Measurements from ENCODE around the gene RPS5. TPM values are rescaled to one million over a fixed set of nuclear protein-coding genes. Genes with fewer than 3 reads are reported as not detected.

Gene RPS5
- total and polyA plus RNA-seq, 10 donors = 712 to 2,466 (median 1,177) TPM

DNA sequence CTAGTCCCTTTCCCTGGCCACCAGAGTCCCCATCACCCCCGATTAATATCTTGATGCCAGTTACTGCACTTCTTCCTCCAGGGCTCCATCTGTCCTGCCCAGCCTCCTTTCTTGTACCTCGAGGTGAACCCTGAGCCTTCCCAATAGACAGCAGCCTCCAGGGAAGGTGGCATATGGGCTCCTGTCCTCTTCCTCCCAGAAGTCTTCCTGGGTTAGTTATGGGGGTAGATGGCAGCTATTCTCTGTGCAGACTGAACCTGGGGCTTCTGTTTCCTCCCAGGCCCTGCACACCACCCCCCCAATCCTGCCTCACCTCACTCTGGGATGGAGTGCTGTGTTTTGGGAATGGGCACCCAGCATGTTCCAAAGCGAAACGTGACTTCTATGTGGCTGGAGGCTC is 11.0 kb downstream of the RPS5 start:
- 79 to 88% (median 85%) methylated on average over 4 of the region's 4 CpGs for WGBS, 5 donors
- TF ChIP-seq, protein P1, sequence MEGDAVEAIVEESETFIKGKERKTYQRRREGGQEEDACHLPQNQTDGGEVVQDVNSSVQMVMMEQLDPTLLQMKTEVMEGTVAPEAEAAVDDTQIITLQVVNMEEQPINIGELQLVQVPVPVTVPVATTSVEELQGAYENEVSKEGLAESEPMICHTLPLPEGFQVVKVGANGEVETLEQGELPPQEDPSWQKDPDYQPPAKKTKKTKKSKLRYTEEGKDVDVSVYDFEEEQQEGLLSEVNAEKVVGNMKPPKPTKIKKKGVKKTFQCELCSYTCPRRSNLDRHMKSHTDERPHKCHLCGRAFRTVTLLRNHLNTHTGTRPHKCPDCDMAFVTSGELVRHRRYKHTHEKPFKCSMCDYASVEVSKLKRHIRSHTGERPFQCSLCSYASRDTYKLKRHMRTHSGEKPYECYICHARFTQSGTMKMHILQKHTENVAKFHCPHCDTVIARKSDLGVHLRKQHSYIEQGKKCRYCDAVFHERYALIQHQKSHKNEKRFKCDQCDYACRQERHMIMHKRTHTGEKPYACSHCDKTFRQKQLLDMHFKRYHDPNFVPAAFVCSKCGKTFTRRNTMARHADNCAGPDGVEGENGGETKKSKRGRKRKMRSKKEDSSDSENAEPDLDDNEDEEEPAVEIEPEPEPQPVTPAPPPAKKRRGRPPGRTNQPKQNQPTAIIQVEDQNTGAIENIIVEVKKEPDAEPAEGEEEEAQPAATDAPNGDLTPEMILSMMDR (IDR thresholded peaks at IDR 0.05 in 8 of 11, conservative IDR thresholded peaks at IDR 0.05 in 3 of 11) = no peak
- TF ChIP-seq POLR2AphosphoS5 (IDR thresholded peaks at IDR 0.05) = no peak
- no peak for TF ChIP-seq POLR2A (IDR thresholded peaks at IDR 0.05)
- Histone ChIP-seq H3K4me3 (no peak overlapping the region), H3K36me3 (peaks cover 3 to 25% (median 22%) of the 10 kb centered on the region in 6 donors), H3K27me3 (replicated peaks in 1 of 7) (peaks cover 0 to 39% (median 18%) of the 10 kb centered on the region in 7 donors), H3K4me1 (peaks cover 7 to 41% (median 29%) of the 10 kb centered on the region in 6 donors), H3K27ac (no peak overlapping the region), H3K9me3 (no peaks in the 10 kb centered on the region)
- DNase-seq = no peak
- intact Hi-C loops (cut with DNase I; ENCODE audit: low total_unique reads) = no loop called here

- 93 to 98% (median 95%) methylated on average over 5 to 6 of the region's 6 CpGs for WGBS, 5 donors
- H3K36me3 ChIP-seq = peaks cover 0 to 20% (median 18%) of the 10 kb centered on the region in 6 donors
- peaks cover 7 to 41% (median 29%) of the 10 kb centered on the region in 6 donors for H3K4me1 ChIP-seq
- no peaks in the 10 kb centered on the region for H3K9me3 ChIP-seq
- TF ChIP-seq POLR2AphosphoS5 (IDR thresholded peaks at IDR 0.05) (no peak), POLR2A (IDR thresholded peaks at IDR 0.05) (no peak)
- TF ChIP-seq, protein P1 (IDR thresholded peaks at IDR 0.05 in 8 of 11, conservative IDR thresholded peaks at IDR 0.05 in 3 of 11) = no peak
- DNase-seq = no peak
- intact Hi-C loops (cut with DNase I; ENCODE audit: low total_unique reads) = no loop called here
- peaks cover 0 to 39% (median 18%) of the 10 kb centered on the region in 7 donors for H3K27me3 ChIP-seq (replicated peaks in 1 of 7)
- H3K27ac ChIP-seq = no peak overlapping the region
- H3K4me3 ChIP-seq = no peak overlapping the region
These were observed 11.5 kb downstream of the RPS5 start for GRCh38 chr19:58398545-58398944.

DNA sequence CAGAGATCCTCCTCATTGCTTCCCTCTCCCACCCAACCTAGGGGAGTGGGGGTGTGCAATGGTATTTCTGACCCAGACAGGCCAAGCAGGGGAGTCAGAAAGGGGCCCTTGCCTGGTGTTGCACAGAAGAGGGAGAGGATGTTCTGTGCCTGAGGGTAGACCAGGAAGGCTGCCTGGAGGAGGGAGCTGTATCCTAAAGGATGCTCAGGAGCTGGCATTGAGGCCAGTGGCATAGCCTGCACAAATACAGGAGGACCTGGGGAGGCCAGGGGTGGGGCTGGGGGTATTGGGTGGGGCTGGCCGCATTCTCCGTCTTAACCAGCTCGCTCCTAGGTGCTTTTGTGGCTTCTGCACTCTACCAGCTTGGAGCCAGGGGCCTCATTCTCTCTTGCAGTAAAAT is 12.8 kb downstream of the RPS5 start:
- H3K4me3 ChIP-seq = no peak overlapping the region
- no peaks in the 10 kb centered on the region for H3K9me3 ChIP-seq
- H3K36me3 ChIP-seq = peaks cover 0 to 7% (median 4%) of the 10 kb centered on the region in 6 donors
- peaks cover 0 to 39% (median 18%) of the 10 kb centered on the region in 7 donors for H3K27me3 ChIP-seq (replicated peaks in 1 of 7)
- TF ChIP-seq, protein P1 (IDR thresholded peaks at IDR 0.05 in 8 of 11, conservative IDR thresholded peaks at IDR 0.05 in 3 of 11) = no peak
- TF ChIP-seq POLR2AphosphoS5 (IDR thresholded peaks at IDR 0.05) (no peak), POLR2A (IDR thresholded peaks at IDR 0.05) (no peak)
- intact Hi-C loops (cut with DNase I; ENCODE audit: low total_unique reads) = no loop called here
- peaks cover 7 to 41% (median 29%) of the 10 kb centered on the region in 6 donors for H3K4me1 ChIP-seq
- no peak for DNase-seq
- WGBS, 5 donors = 90 to 100% (median 95%) methylated on average over 1 to 3 of the region's 3 CpGs
- no peak overlapping the region for H3K27ac ChIP-seq

- 59 to 73% (median 68%) methylated on average over 18 of the region's 18 CpGs for WGBS, 5 donors
- intact Hi-C loops (cut with DNase I; ENCODE audit: low total_unique reads) = no loop called here
- Histone ChIP-seq H3K27ac (peak overlapping the region in 4 of 8 donors; percentile 51 to 83 (median 81)), H3K4me1 (peaks cover 7 to 40% (median 29%) of the 10 kb centered on the region in 6 donors), H3K9me3 (no peaks in the 10 kb centered on the region), H3K36me3 (peaks cover 0 to 2% (median under 1%) of the 10 kb centered on the region in 6 donors), H3K4me3 (peak overlapping the region; percentile 30 to 77 (median 54)), H3K27me3 (replicated peaks in 1 of 7) (peaks cover 0 to 37% (median 18%) of the 10 kb centered on the region in 7 donors)
- DNase-seq = no peak
- TF ChIP-seq POLR2AphosphoS5 (IDR thresholded peaks at IDR 0.05) (no peak), POLR2A (IDR thresholded peaks at IDR 0.05) (no peak)
- TF ChIP-seq, protein P1 (IDR thresholded peaks at IDR 0.05 in 8 of 11, conservative IDR thresholded peaks at IDR 0.05 in 3 of 11) = no peak
These were observed 13.3 kb downstream of the RPS5 start for GRCh38 chr19:58400316-58400915.

Measured in spleen (tissue), 11 donors.